K562 (cell line): Measurements from ENCODE around the gene TBC1D2. TPM values are rescaled to one million over a fixed set of nuclear protein-coding genes. Genes with fewer than 3 reads are reported as not detected.

Experiments
- C11orf30 ChIP-seq: fragments of 450-650 bp; IDR thresholded peaks from 2 replicates; pipeline ENCODE4 v1.6.1; 2016; ENCODE audit warnings: low read depth, mild to moderate bottlenecking
- CEBPB ChIP-seq: fragments of 450-650 bp; IDR thresholded peaks from 2 replicates; pipeline ENCODE4 v1.6.1; 2016; ENCODE audit warnings: missing genetic modification characterization, missing compliant biosample characterization
- CHD4 ChIP-seq: fragments of 200-600 bp; sonication (generic); IDR thresholded peaks from 3 replicates; pipeline ENCODE4 v1.6.1; 2012; ENCODE audit warnings: low read depth, mild to moderate bottlenecking, mixed read lengths, low read length, inconsistent platforms; ENCODE audit not compliant: insufficient read depth, insufficient replicate concordance, poor library complexity, severe bottlenecking
- DLX4 ChIP-seq: fragments of 250-450 bp; sonication (Bioruptor Pico); IDR thresholded peaks from 2 replicates; pipeline ENCODE4 v1.6.1; 2021; ENCODE audit warnings: mild to moderate bottlenecking
- DMBX1 ChIP-seq: fragments of 250-450 bp; sonication (Bioruptor Pico); IDR thresholded peaks from 2 replicates; pipeline ENCODE4 v1.8.0; 2022; ENCODE audit warnings: inconsistent platforms, mild to moderate bottlenecking, moderate library complexity, borderline replicate concordance
- E2F1 ChIP-seq: sonication (generic); formaldehyde crosslinking; IDR thresholded peaks from 2 replicates; pipeline ENCODE4 v1.8.1; 2023; ENCODE audit warnings: mild to moderate bottlenecking, missing genetic modification reagents, moderate library complexity
- ESRRA ChIP-seq: fragments of 450-650 bp; IDR thresholded peaks from 2 replicates; pipeline ENCODE4 v1.6.1; 2014; ENCODE audit warnings: low read depth, mild to moderate bottlenecking, moderate library complexity, borderline replicate concordance
- GTF2A2 ChIP-seq: IDR thresholded peaks from 2 replicates; pipeline ENCODE4 v1.6.1; 2016; ENCODE audit warnings: mild to moderate bottlenecking, missing genetic modification characterization, missing compliant biosample characterization
- HMG20A ChIP-seq: fragments of 450-650 bp; formaldehyde crosslinking; conservative IDR thresholded peaks from 2 replicates; pipeline ENCODE4 v1.4.0; 2020; ENCODE audit warnings: mild to moderate bottlenecking, mixed read lengths
- ILK ChIP-seq: fragments of 450-650 bp; IDR thresholded peaks from 2 replicates; pipeline ENCODE4 v1.6.1; 2016; ENCODE audit warnings: missing genetic modification characterization, low read depth, mild to moderate bottlenecking, missing compliant biosample characterization, moderate library complexity, borderline replicate concordance
- MECOM ChIP-seq: fragments of 250-450 bp; sonication (Bioruptor Pico); IDR thresholded peaks from 2 replicates; pipeline ENCODE4 v1.8.0; 2022; ENCODE audit warnings: inconsistent platforms
- MYC ChIP-seq, 2 experiments: fragments of 250-450 bp in 1 of 2; sonication (Bioruptor Pico) in 1 of 2; IDR thresholded peaks; 2 replicates each; pipeline versions ENCODE4 v1.5.1 to v1.6.1; 2012 to 2021; ENCODE audit warnings: low read depth in 2 of 2, borderline replicate concordance in 1 of 2, improper control_type of control experiment in 1 of 2, low read length in 1 of 2, mild to moderate bottlenecking in 1 of 2, moderate library complexity in 1 of 2
- RCOR1 ChIP-seq, 2 experiments: IDR thresholded peaks; 2 replicates each; pipeline ENCODE4 v1.6.1; 2012; ENCODE audit warnings: low read depth in 2 of 2, low read length in 2 of 2, borderline replicate concordance in 1 of 2, improper control_type of control experiment in 1 of 2
- SMARCA4 ChIP-seq: fragments of 450-650 bp; IDR thresholded peaks from 2 replicates; pipeline ENCODE4 v1.6.1; 2016
- SREBF1 ChIP-seq: fragments of 150-350 bp; IDR thresholded peaks from 2 replicates; pipeline ENCODE4 v1.6.1; 2014; ENCODE audit warnings: antibody characterized with exemption, low read depth, low read length, borderline replicate concordance
- ZBTB5 ChIP-seq: fragments of 450-650 bp; IDR thresholded peaks from 2 replicates; pipeline ENCODE4 v1.6.1; 2017; ENCODE audit warnings: antibody characterized with exemption
- ZNF134 ChIP-seq: fragments of 250-450 bp; sonication (Bioruptor Pico); conservative IDR thresholded peaks from 2 replicates; pipeline ENCODE4 v1.4.0; 2020
- ZNF140 ChIP-seq: fragments of 250-450 bp; sonication (Bioruptor Pico); IDR thresholded peaks from 2 replicates; pipeline ENCODE4 v1.8.0; 2021; ENCODE audit warnings: moderate library complexity, mild to moderate bottlenecking, inconsistent platforms
- ZNF232 ChIP-seq: sonication (generic); formaldehyde crosslinking; IDR thresholded peaks from 2 replicates; pipeline ENCODE4 v1.8.0; 2022; ENCODE audit warnings: mild to moderate bottlenecking, missing genetic modification reagents
- ZNF239 ChIP-seq: fragments of 250-450 bp; sonication (Bioruptor Pico); IDR thresholded peaks from 2 replicates; pipeline ENCODE4 v1.4.0; 2020; ENCODE audit warnings: mild to moderate bottlenecking
- ZNF444 ChIP-seq: fragments of 250-450 bp; sonication (Bioruptor Pico); IDR thresholded peaks from 2 replicates; pipeline ENCODE4 v1.4.0; 2020; ENCODE audit warnings: mild to moderate bottlenecking, moderate library complexity
- ZNF584 ChIP-seq: fragments of 200-800 bp; sonication (Bioruptor generic); IDR thresholded peaks from 2 replicates; pipeline ENCODE4 v1.6.1; 2016; ENCODE audit warnings: low read depth, mild to moderate bottlenecking, missing genetic modification characterization, missing compliant biosample characterization
- ZNF740 ChIP-seq, 3 experiments: fragments of 200-800 bp in 1 of 3; sonication (Bioruptor generic) in 1 of 3; sonication (generic) in 1 of 3; formaldehyde crosslinking in 1 of 3; IDR thresholded peaks; 2 replicates each; pipeline versions ENCODE4 v1.6.1 to v1.8.0; 2016 to 2022; ENCODE audit warnings: mild to moderate bottlenecking in 2 of 3, missing compliant biosample characterization in 2 of 3, missing genetic modification characterization in 2 of 3, missing genetic modification reagents in 1 of 3
- polyA plus RNA-seq, 8 experiments: library from polyadenylated mRNA; depleted of rRNA in 4 of 8; stranded (reverse) in 5 of 8; unstranded in 3 of 8; fragments of >200 nt; fragmentation: Nextera tagmentation in 2 of 8; fragmentation: Illumina TruSeq in 1 of 8; extraction: Ambion mirVana in 2 of 8; extraction: Trizol in 1 of 8; gene quantifications; 2 replicates each; pipeline versions ENCODE4 v1.2.1 to v1.2.3, GENCODE V29; 2011 to 2014; ENCODE audit warnings: inconsistent platforms in 1 of 8, missing spikeins in 1 of 8
- total RNA-seq, 7 experiments: library from RNA; depleted of rRNA in 6 of 7; stranded (reverse); fragments of >200 nt in 6 of 7; fragmentation: Illumina TruSeq in 2 of 7; extraction: Trizol in 2 of 7; gene quantifications; 2 replicates each; pipeline versions ENCODE4 v1.2.1 to v1.2.3, GENCODE V29; 2011 to 2021; ENCODE audit warnings: low replicate concordance in 1 of 7

The TBC1D2 gene
- total and polyA plus RNA-seq, 9 of the 15 experiments (the other 6 are each of a cell fraction or from before 2014, with no cell fraction given) = 0.10 to 7.0 (median 2.5) TPM

GRCh38 chr9:98247831-98248657 lies 7.4 kb downstream of the TBC1D2 start (continued):
- TF ChIP-seq ZNF740 (CRISPR knock-in tag; IDR thresholded peaks at IDR 0.05) (no peak), ZNF740 (tag; IDR thresholded peaks at IDR 0.05) (no peak), ESRRA (peak; percentile 81; the same call in 1 of the 2 replicates), CHD4 (no peak), MECOM (CRISPR knock-in tag) (no peak), DMBX1 (CRISPR knock-in tag) (peak; percentile 29; the same call in 1 of the 2 replicates), ZNF584 (CRISPR knock-in tag) (no peak), DLX4 (CRISPR knock-in tag) (no peak), SMARCA4 (no peak), E2F1 (CRISPR knock-in tag) (no peak), C11orf30 (no peak), RCOR1 (IDR thresholded peaks at IDR 0.05; ENCODE audit: borderline replicate concordance in 1 of 2, low read depth in 2 of 2, low read length in 2 of 2) (no peak), HMG20A (no peak), ZNF134 (CRISPR knock-in tag) (no peak), ZNF140 (no peak), ZNF444 (CRISPR knock-in tag) (no peak), GTF2A2 (tag) (0 out of 2 replicates have a peak, but pooled peaks have one; percentile 61), ZNF239 (CRISPR knock-in tag) (no peak), ZBTB5 (no peak), MYC (IDR thresholded peaks at IDR 0.05; ENCODE audit: low read depth, low read length) (no peak), MYC (CRISPR knock-in tag; IDR thresholded peaks at IDR 0.05; ENCODE audit: borderline replicate concordance, low read depth) (no peak), ILK (tag) (no peak), SREBF1 (no peak), ZNF232 (CRISPR knock-in tag) (no peak), CEBPB (tag) (no peak)
